HG02798 (cell line): ENCODE results near the gene AKAP4.
A peak's percentile ranks its signal among the peaks of the same experiment; 100 is the strongest.

Experiments
- ATAC-seq: cut with Tn5 transposase; IDR thresholded peaks from one replicate; pipeline ENCODE4 v1.9.1; 2021; ENCODE audit warnings: mild to moderate bottlenecking; ENCODE audit not compliant: unreplicated experiment, poor library complexity

AKAP4 gene

GRCh38 chrX:50200907-50201306 is at the start of gene AKAP4:
Gene AKAP4, minus strand, starts transcription at chrX:50201007. Its CDS starts 118 bp downstream, at chrX:50200889.
- no peak for ATAC-seq

- no peak for ATAC-seq
Measured at GRCh38 chrX:50211510-50211909, 10.7 kb upstream of the AKAP4 start.

- no peak for ATAC-seq
Measured at GRCh38 chrX:50206753-50207152, 5.9 kb upstream of the AKAP4 start.

- peak; percentile 98 for ATAC-seq
Measured at GRCh38 chrX:50204364-50204899, 3.6 kb upstream of the AKAP4 start, which contains the start of gene CCNB3. Gene CCNB3, plus strand, starts transcription at chrX:50204765. Its CDS starts 80,399 bp downstream, at chrX:50285164.

GRCh38 chrX:50202539-50202938 is 1.7 kb upstream of the AKAP4 start:
- ATAC-seq = no peak

- ATAC-seq = no peak
Measured at GRCh38 chrX:50198348-50198747, 2.5 kb downstream of the AKAP4 start.

GRCh38 chrX:50188859-50189600 is 11.8 kb downstream of the AKAP4 start:
- ATAC-seq = no peak

GRCh38 chrX:50183891-50184290 is 16.9 kb downstream of the AKAP4 start:
- no peak for ATAC-seq

GRCh38 chrX:50180073-50180940 is 20.5 kb downstream of the AKAP4 start:
- no peak for ATAC-seq

GRCh38 chrX:50169717-50170116 is 31.1 kb downstream of the AKAP4 start:
- no peak for ATAC-seq

GRCh38 chrX:50168241-50168687 is 32.5 kb downstream of the AKAP4 start:
- ATAC-seq = peak; percentile 46

GRCh38 chrX:50167366-50167765 is 33.4 kb downstream of the AKAP4 start:
- ATAC-seq = no peak

- no peak for ATAC-seq
Measured at GRCh38 chrX:50165727-50166126, 35.1 kb downstream of the AKAP4 start.

- no peak for ATAC-seq
Measured at GRCh38 chrX:50161127-50161526, 39.7 kb downstream of the AKAP4 start.

GRCh38 chrX:50158593-50158992 is 42.2 kb downstream of the AKAP4 start:
- no peak for ATAC-seq

GRCh38 chrX:50157545-50158135 is 43.2 kb downstream of the AKAP4 start:
- no peak for ATAC-seq

GRCh38 chrX:50154429-50154828 is 46.4 kb downstream of the AKAP4 start:
- no peak for ATAC-seq

GRCh38 chrX:50152456-50152855 is 48.4 kb downstream of the AKAP4 start:
- no peak for ATAC-seq

- no peak for ATAC-seq
Measured at GRCh38 chrX:50147972-50148371, 52.8 kb downstream of the AKAP4 start.
